GM12878 (cell line): ENCODE measurements around the gene DBNDD2. TPM values are rescaled to one million over a fixed set of nuclear protein-coding genes. Genes with fewer than 3 reads are reported as not detected.

Experiments used
- ATAC-seq: fragments of 200-7000 bp; cut with Tn5 transposase; 3 replicates; pipeline ENCODE4 v1.9.1; 2020; ENCODE audit warnings: mild to moderate bottlenecking, moderate library complexity
- BruUV-seq: library from RNA; stranded (reverse); fragments of 400-500 nt; replicated peaks from 2 replicates; lab custom pipeline; 2021; lab: Mats Ljungman, UMichigan
- CTCF ChIA-PET: fragments of 300-600 bp; sonication (Branson Sonifier 250); formaldehyde crosslinking; extraction: SDS; loops from one replicate; lab custom pipeline; 2021; ENCODE audit warnings: inconsistent platforms; lab: Yijun Ruan, JAX
- POLR2A ChIA-PET: fragments of 350-600 bp; formaldehyde crosslinking; extraction: SDS; loops from one replicate; lab custom pipeline; 2021; ENCODE audit warnings: inconsistent platforms; lab: Charles Lee
- RAD21 ChIA-PET: fragments of 300-600 bp; sonication (Branson Sonifier 250); formaldehyde crosslinking; loops from one replicate; lab custom pipeline; 2023; ENCODE audit warnings: antibody characterized with exemption; ENCODE audit not compliant: unreplicated experiment; lab: Charles Lee
- SMC1A ChIA-PET: fragments of 300-600 bp; sonication (Branson Sonifier 250); formaldehyde crosslinking; loops from one replicate; lab custom pipeline; 2023; ENCODE audit not compliant: unreplicated experiment, uncharacterized antibody; lab: Charles Lee
- DNase-seq: peaks from one replicate; pipeline ENCODE4 v3.0.0-alpha.2; 2011; ENCODE audit warnings: low read depth, low spot score
- FAIRE-seq: peaks from 3 replicates; lab custom pipeline; 2011; peaks lifted over from hg19 to GRCh38; lab: Jason Lieb, UNC
- H2AFZ ChIP-seq: 2 replicates; pipeline ENCODE4 v1.6.0; 2011; ENCODE audit warnings: low read depth, low read length, control low read depth; ENCODE audit not compliant: control insufficient read depth
- H3K27ac ChIP-seq: 2 replicates; pipeline ENCODE4 v1.5.1; 2011; ENCODE audit warnings: control low read depth; ENCODE audit not compliant: control insufficient read depth, insufficient read depth
- H3K27me3 ChIP-seq, 2 experiments: replicated peaks in 1 of 2; 2 replicates each; pipeline versions ENCODE4 v1.6.0 to v1.6.1; 2011; ENCODE audit warnings: low read length in 1 of 2; ENCODE audit not compliant: control insufficient read depth in 2 of 2, insufficient read depth in 2 of 2
- H3K36me3 ChIP-seq, 2 experiments: 2 replicates each; pipeline ENCODE4 v1.5.1; 2011; ENCODE audit warnings: low read length in 1 of 2; ENCODE audit not compliant: control insufficient read depth in 2 of 2, insufficient read depth in 2 of 2
- H3K4me1 ChIP-seq: 2 replicates; pipeline ENCODE4 v1.6.1; 2011; ENCODE audit warnings: mild to moderate bottlenecking, low read length, moderate library complexity, mixed read lengths; ENCODE audit not compliant: control insufficient read depth, insufficient read depth
- H3K4me2 ChIP-seq: 2 replicates; pipeline ENCODE4 v1.6.0; 2011; ENCODE audit warnings: control low read depth; ENCODE audit not compliant: control insufficient read depth, insufficient read depth
- H3K4me3 ChIP-seq: fragments of 200-600 bp; sonication (generic); 2 replicates; pipeline ENCODE4 v1.5.1; 2016
- H3K79me2 ChIP-seq: 2 replicates; pipeline ENCODE4 v1.6.0; 2011; ENCODE audit warnings: low read length; ENCODE audit not compliant: control insufficient read depth, insufficient read depth
- H3K9ac ChIP-seq: 2 replicates; pipeline ENCODE4 v1.8.0; 2011; ENCODE audit warnings: low read length, control low read depth, mixed read lengths; ENCODE audit not compliant: control insufficient read depth, insufficient read depth
- H3K9me3 ChIP-seq: replicated peaks from 3 replicates; pipeline ENCODE4 v1.5.1; 2011; ENCODE audit warnings: mild to moderate bottlenecking, low read length; ENCODE audit not compliant: control insufficient read depth, insufficient read depth
- H4K20me1 ChIP-seq: 2 replicates; pipeline ENCODE4 v1.6.0; 2011; ENCODE audit not compliant: control insufficient read depth, insufficient read depth
- CBX3 ChIP-seq: fragments of 200-600 bp; sonication (generic); IDR thresholded peaks from 2 replicates; pipeline ENCODE4 v1.6.1; 2016; ENCODE audit warnings: low read depth, borderline replicate concordance
- CEBPB ChIP-seq, 2 experiments: fragments of 150-350 bp in 1 of 2; IDR thresholded peaks; 2 replicates each; pipeline ENCODE4 v1.6.1; 2012 to 2014; ENCODE audit warnings: low read depth in 2 of 2, low read length in 2 of 2, borderline replicate concordance in 1 of 2, inconsistent platforms in 1 of 2
- EP300 ChIP-seq, 2 experiments: fragments of 150-350 bp in 1 of 2; IDR thresholded peaks; 2 replicates each; pipeline ENCODE4 v1.6.1; 2011 to 2012; ENCODE audit warnings: low read depth in 2 of 2, low read length in 2 of 2, borderline replicate concordance in 1 of 2, improper control_type of control experiment in 1 of 2, inconsistent platforms in 1 of 2; ENCODE audit not compliant: control insufficient read depth in 1 of 2
- NBN ChIP-seq: fragments of 450-650 bp; IDR thresholded peaks from 2 replicates; pipeline ENCODE4 v1.6.1; 2016
- NR2F1 ChIP-seq: fragments of 450-650 bp; conservative IDR thresholded peaks from 2 replicates; pipeline ENCODE4 v1.6.1; 2017; ENCODE audit warnings: mild to moderate bottlenecking
- PAX8 ChIP-seq: fragments of 450-650 bp; IDR thresholded peaks from 2 replicates; pipeline ENCODE4 v1.6.1; 2017; ENCODE audit warnings: mild to moderate bottlenecking, moderate library complexity
- RAD51 ChIP-seq: fragments of 450-650 bp; IDR thresholded peaks from 2 replicates; pipeline ENCODE4 v1.6.1; 2016; ENCODE audit warnings: moderate library complexity, mild to moderate bottlenecking, inconsistent platforms
- SIX5 ChIP-seq: IDR thresholded peaks from 2 replicates; pipeline ENCODE4 v1.6.1; 2011; ENCODE audit warnings: mild to moderate bottlenecking, low read depth, low read length, moderate library complexity; ENCODE audit not compliant: severe bottlenecking
- SKIL ChIP-seq: fragments of 450-650 bp; IDR thresholded peaks from 2 replicates; pipeline ENCODE4 v1.6.1; 2017; ENCODE audit warnings: mild to moderate bottlenecking, low read depth, inconsistent platforms; ENCODE audit not compliant: poor library complexity, severe bottlenecking
- SMARCA5 ChIP-seq: fragments of 450-650 bp; IDR thresholded peaks from 2 replicates; pipeline ENCODE4 v1.6.1; 2017; ENCODE audit warnings: mild to moderate bottlenecking
- ZBED1 ChIP-seq: IDR thresholded peaks from 2 replicates; pipeline ENCODE4 v1.6.1; 2016; ENCODE audit warnings: borderline replicate concordance
- ZNF24 ChIP-seq: fragments of 450-650 bp; IDR thresholded peaks from 2 replicates; pipeline ENCODE4 v1.6.1; 2017; ENCODE audit warnings: antibody characterized with exemption, mild to moderate bottlenecking
- ZNF622 ChIP-seq: fragments of 450-650 bp; IDR thresholded peaks from 2 replicates; pipeline ENCODE4 v1.6.1; 2017; ENCODE audit warnings: mild to moderate bottlenecking, inconsistent platforms
- WGBS: methylation state at CpG from one replicate; pipeline ENCODE4 v1.1.6; 2016; ENCODE audit warnings: low lambda C conversion rate; ENCODE audit not compliant: insufficient replicate concordance, insufficient coverage; ENCODE audit errors: missing lambda C conversion rate; 5-methylcytosine and 5-hydroxymethylcytosine counted together
- in situ Hi-C: fragments of 300-500 bp; cut with MboI; formaldehyde crosslinking; loops from 9 replicates; pipeline ENCODE4 v1.14.3; 2018; ENCODE audit warnings: mixed read lengths
- intact Hi-C: fragments of 100-400 bp; cut with micrococcal nuclease; formaldehyde crosslinking; loops from one replicate; pipeline ENCODE4 v1.14.2; 2022; ENCODE audit not compliant: unreplicated experiment
- polyA plus RNA-seq, 11 experiments: library from polyadenylated mRNA; depleted of rRNA in 4 of 11; unstranded in 6 of 11; stranded (reverse) in 5 of 11; fragments of >200 nt; fragmentation: Nextera tagmentation in 4 of 11; fragmentation: Illumina TruSeq in 1 of 11; extraction: Ambion mirVana in 4 of 11; extraction: Trizol in 1 of 11; gene quantifications; 1 replicate in 1 of 11; 2 replicates in 10 of 11; pipeline versions ENCODE4 v1.2.1 to v1.2.3, GENCODE V29; 2011 to 2016; ENCODE audit warnings: inconsistent platforms in 2 of 11, missing spikeins in 2 of 11, low read depth in 1 of 11
- total RNA-seq, 4 experiments: library from RNA; depleted of rRNA in 3 of 4; stranded (reverse); fragments of >200 nt in 3 of 4; fragmentation: Illumina TruSeq in 1 of 4; extraction: Trizol in 1 of 4; gene quantifications; 2 replicates each; pipeline versions ENCODE4 v1.2.1 to v1.2.3, GENCODE V29; 2013 to 2021
- TF ChIP-seq, protein P1 (sequence below): IDR thresholded peaks from 2 replicates; pipeline ENCODE4 v1.6.1; 2012; ENCODE audit warnings: low read depth, low read length, improper control_type of control experiment
- TF ChIP-seq, protein P2 (sequence below): fragments of 450-650 bp; IDR thresholded peaks from 2 replicates; pipeline ENCODE4 v1.6.1; 2017; ENCODE audit warnings: mild to moderate bottlenecking, moderate library complexity

DBNDD2 gene
- total and polyA plus RNA-seq, 10 of the 15 experiments (the other 5 are each of a cell fraction or from before 2014, with no cell fraction given): 0.17 to 5.7 (median 0.49) TPM; not detected in 1

DNA sequence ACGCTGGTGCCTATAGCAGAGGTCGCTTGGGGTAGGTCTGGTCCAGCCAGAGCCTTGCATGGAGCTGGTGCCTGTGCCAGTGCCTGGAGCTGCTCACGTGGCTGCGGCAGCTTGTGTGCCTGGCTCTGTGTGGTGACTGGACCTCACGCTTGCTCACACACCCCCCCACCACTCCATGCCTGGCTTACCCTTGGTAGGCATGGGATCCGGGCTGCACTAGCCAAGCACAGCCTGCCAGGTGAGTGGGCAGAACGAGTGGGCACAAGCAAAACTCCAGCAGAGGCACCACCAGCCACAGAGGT lies 13.0 kb upstream of the DBNDD2 start (continued):
- TF ChIP-seq PAX8 (no peak), NR2F1 (no peak), RAD51 (no peak), SIX5 (no peak), CBX3 (no peak), NBN (no peak), CEBPB (IDR thresholded peaks at IDR 0.05; ENCODE audit: borderline replicate concordance in 1 of 2, low read depth in 2 of 2, low read length in 2 of 2) (no peak), EP300 (IDR thresholded peaks at IDR 0.05; ENCODE audit: borderline replicate concordance in 1 of 2, control insufficient read depth in 1 of 2, low read depth in 2 of 2, low read length in 2 of 2) (no peak)
- TF ChIP-seq, protein P1, sequence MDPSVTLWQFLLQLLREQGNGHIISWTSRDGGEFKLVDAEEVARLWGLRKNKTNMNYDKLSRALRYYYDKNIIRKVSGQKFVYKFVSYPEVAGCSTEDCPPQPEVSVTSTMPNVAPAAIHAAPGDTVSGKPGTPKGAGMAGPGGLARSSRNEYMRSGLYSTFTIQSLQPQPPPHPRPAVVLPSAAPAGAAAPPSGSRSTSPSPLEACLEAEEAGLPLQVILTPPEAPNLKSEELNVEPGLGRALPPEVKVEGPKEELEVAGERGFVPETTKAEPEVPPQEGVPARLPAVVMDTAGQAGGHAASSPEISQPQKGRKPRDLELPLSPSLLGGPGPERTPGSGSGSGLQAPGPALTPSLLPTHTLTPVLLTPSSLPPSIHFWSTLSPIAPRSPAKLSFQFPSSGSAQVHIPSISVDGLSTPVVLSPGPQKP: no peak

GRCh38 chr20:45399018-45399417 lies 9.1 kb upstream of the DBNDD2 start:
- Histone ChIP-seq H3K4me2 (no peak overlapping the region), H3K79me2 (no peaks in the 10 kb centered on the region), H3K9me3 (peaks cover 15% of the 10 kb centered on the region; the same call in 2 of the 3 replicates), H3K27me3 (no peaks in the 10 kb centered on the region), H3K4me3 (no peak overlapping the region), H3K4me1 (no peaks in the 10 kb centered on the region), H3K36me3 (no peaks in the 10 kb centered on the region; a peak in 1 of 4 replicates), H4K20me1 (no peaks in the 10 kb centered on the region), H3K9ac (no peak overlapping the region), H2AFZ (no peak overlapping the region), H3K27ac (no peak overlapping the region)
- RAD21 ChIA-PET: no interaction called here
- DNase-seq (no peak), FAIRE-seq (no peak), ATAC-seq (no peak)
- WGBS: 89% methylated on average over 1 of the region's 1 CpG
- SMC1A ChIA-PET: interaction anchor here (1.0 kb wide), 1 partner anchor 37 kb away, joined by 3 read pairs; no protein-coding TSS in a partner anchor
- POLR2A ChIA-PET: no interaction called here
- in situ Hi-C loops: no loop called here
- intact Hi-C loops: no loop called here
- CTCF ChIA-PET: interaction anchor here (1.0 kb wide), 1 partner anchor 51 kb away, joined by 3 read pairs; no protein-coding TSS in a partner anchor
- no TSS peak for BruUV-seq
- TF ChIP-seq ZNF24: no peak
- no peak for TF ChIP-seq SMARCA5
- no peak for TF ChIP-seq SKIL
- TF ChIP-seq ZNF622: no peak
- TF ChIP-seq ZBED1: no peak
- TF ChIP-seq, protein P2, sequence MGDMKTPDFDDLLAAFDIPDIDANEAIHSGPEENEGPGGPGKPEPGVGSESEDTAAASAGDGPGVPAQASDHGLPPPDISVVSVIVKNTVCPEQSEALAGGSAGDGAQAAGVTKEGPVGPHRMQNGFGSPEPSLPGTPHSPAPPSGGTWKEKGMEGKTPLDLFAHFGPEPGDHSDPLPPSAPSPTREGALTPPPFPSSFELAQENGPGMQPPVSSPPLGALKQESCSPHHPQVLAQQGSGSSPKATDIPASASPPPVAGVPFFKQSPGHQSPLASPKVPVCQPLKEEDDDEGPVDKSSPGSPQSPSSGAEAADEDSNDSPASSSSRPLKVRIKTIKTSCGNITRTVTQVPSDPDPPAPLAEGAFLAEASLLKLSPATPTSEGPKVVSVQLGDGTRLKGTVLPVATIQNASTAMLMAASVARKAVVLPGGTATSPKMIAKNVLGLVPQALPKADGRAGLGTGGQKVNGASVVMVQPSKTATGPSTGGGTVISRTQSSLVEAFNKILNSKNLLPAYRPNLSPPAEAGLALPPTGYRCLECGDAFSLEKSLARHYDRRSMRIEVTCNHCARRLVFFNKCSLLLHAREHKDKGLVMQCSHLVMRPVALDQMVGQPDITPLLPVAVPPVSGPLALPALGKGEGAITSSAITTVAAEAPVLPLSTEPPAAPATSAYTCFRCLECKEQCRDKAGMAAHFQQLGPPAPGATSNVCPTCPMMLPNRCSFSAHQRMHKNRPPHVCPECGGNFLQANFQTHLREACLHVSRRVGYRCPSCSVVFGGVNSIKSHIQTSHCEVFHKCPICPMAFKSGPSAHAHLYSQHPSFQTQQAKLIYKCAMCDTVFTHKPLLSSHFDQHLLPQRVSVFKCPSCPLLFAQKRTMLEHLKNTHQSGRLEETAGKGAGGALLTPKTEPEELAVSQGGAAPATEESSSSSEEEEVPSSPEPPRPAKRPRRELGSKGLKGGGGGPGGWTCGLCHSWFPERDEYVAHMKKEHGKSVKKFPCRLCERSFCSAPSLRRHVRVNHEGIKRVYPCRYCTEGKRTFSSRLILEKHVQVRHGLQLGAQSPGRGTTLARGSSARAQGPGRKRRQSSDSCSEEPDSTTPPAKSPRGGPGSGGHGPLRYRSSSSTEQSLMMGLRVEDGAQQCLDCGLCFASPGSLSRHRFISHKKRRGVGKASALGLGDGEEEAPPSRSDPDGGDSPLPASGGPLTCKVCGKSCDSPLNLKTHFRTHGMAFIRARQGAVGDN: no peak
